ENCODE results near the gene TRPM1.

DNA sequence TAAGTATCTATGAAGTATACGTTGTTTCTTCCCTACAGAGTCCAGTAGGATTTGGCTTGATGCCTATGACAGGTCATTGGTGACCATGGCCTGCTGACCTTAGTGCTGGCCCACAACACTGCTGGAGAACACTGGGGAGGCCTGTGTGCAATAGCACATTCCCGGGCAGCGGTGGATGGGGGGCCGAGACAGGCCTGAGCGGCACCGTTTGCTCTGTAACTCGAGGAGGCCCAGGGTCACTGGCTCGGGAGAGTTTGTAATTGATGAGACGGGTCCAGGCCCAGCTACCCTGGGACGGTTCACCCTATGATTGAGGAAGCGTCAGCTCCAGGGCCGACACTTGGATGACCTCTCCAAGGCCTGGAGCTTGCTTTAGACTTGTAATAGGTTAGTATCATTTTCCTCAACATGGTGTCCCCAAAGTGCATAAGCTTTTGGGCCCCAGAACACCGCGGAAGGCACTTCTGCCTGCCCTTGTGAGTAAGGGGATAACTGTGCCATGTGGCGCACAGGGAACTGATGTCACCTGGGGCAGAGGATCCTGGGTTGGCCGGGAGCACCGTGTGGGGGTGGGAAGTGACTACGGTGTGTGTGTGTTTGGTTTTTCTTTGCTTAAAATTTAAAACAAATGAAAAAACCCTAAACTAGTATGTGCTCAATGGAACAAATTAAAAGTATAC lies 12.0 kb downstream of the TRPM1 start:
- TF ChIP-seq GATA2 (IDR thresholded peaks at IDR 0.05; ENCODE audit: low read depth, low read length) (no peak), GATA3 (IDR thresholded peaks at IDR 0.05; ENCODE audit: low read depth, low read length) (no peak)
